Heart right ventricle (tissue), 16 donors: ENCODE data around the gene SLC25A27. TPM values are rescaled to one million over a fixed set of nuclear protein-coding genes. Genes with fewer than 3 reads are reported as not detected.

Experiments used
- ATAC-seq, 8 donors: fragments of 200-7000 bp; cut with Tn5 transposase; one replicate each; pipeline ENCODE4 v1.9.1; 2020; ENCODE audit warnings: mild to moderate bottlenecking in 8 of 8, moderate library complexity in 8 of 8, moderate number of reproducible peaks in 1 of 8
- DNase-seq, 2 donors: peaks; one replicate each; pipeline ENCODE4 v3.0.0-alpha.2; 2020
- H3K27ac ChIP-seq, 10 donors: fragments of 200-600 bp; sonication (generic) in 2 of 10; one replicate each; pipeline versions ENCODE4 v1.5.0 to v1.8.0; 2020 to 2022; ENCODE audit warnings: mild to moderate bottlenecking in 3 of 10
- H3K27me3 ChIP-seq, 7 donors: fragments of 200-600 bp; one replicate each; pipeline ENCODE4 v1.8.0; 2021 to 2022; ENCODE audit warnings: mild to moderate bottlenecking in 2 of 7
- H3K36me3 ChIP-seq, 9 donors: fragments of 200-600 bp; sonication (generic) in 1 of 9; one replicate each; pipeline versions ENCODE4 v1.5.0 to v1.8.0; 2020 to 2022; ENCODE audit warnings: mild to moderate bottlenecking in 2 of 9
- H3K4me1 ChIP-seq, 9 donors: fragments of 200-600 bp; sonication (generic) in 1 of 9; one replicate each; pipeline versions ENCODE4 v1.5.0 to v1.8.0; 2020 to 2022; ENCODE audit warnings: mild to moderate bottlenecking in 4 of 9
- H3K4me3 ChIP-seq, 10 donors: fragments of 200-600 bp; sonication (generic) in 2 of 10; one replicate each; pipeline versions ENCODE4 v1.5.0 to v1.8.0; 2020 to 2022; ENCODE audit warnings: mild to moderate bottlenecking in 7 of 10, moderate library complexity in 2 of 10
- H3K9me3 ChIP-seq, 11 donors: fragments of 200-600 bp in 10 of 11; sonication (generic) in 2 of 11; one replicate each; pipeline versions ENCODE4 v1.5.0 to v1.8.0; 2013 to 2022; ENCODE audit warnings: mild to moderate bottlenecking in 2 of 11, control low read depth in 1 of 11, moderate library complexity in 1 of 11
- CTCF ChIP-seq, 9 donors: fragments of 200-600 bp; sonication (generic) in 2 of 9; IDR thresholded peaks; one replicate each; pipeline versions ENCODE4 v1.5.0 to v1.8.0; 2021 to 2022; ENCODE audit warnings: antibody characterized with exemption in 9 of 9, mild to moderate bottlenecking in 5 of 9, moderate library complexity in 1 of 9
- WGBS, 2 donors: extraction: QIAGEN DNeasy Blood & Tissue Kit; methylation state at CpG; one replicate each; pipeline ENCODE4 v1.1.7; 2013; ENCODE audit warnings: inconsistent platforms in 1 of 2; 5-methylcytosine and 5-hydroxymethylcytosine counted together
- intact Hi-C, 10 donors: fragments of 100-400 bp; cut with DNase I; formaldehyde crosslinking; loops; one replicate each; pipeline versions ENCODE4 v1.11.1 to v1.14.2; 2022
- polyA plus RNA-seq, 2 donors: library from polyadenylated mRNA; stranded (reverse); fragments of 200-250 nt; gene quantifications; one replicate each; pipeline ENCODE4 v1.2.3, GENCODE V29; 2013
- total RNA-seq, 10 donors: library from RNA; stranded (reverse); fragmentation: NEBNext Ultra II Directional in 3 of 10; extraction: Animal tissue kit (Norgen Biotek cat#: 25700) in 3 of 10; gene quantifications; one replicate each; pipeline versions ENCODE4 v1.2.1 to v1.2.4, GENCODE V29; 2021 to 2023
- donor health status: Arrhythmogenic right ventricular cardiomyopathy.
- donor health status: ischemic (EF 13 %, LVEDD 7.1; RV severe dilation, severe dysfunction).
- donor health status: healthy with polysubstance abuse.
- donor health status: DM: no; HTN: yes; CAD: no.
- donor health status: DM: no; HTN: no; CAD: no.
- donor health status: ischemic (EF 25% LVEDD 6.9; RV normal size, moderate dysfunction).
- donor health status: ischemic (EF 25% LVEDD 5.7; RV mildly dilated, moderate dysfunction).
- donor health status: healthy.
- donor health status: DM: yes; HTN: yes; CAD: no.
- donor health status: Ischemic cardiomyopathy.
- donor health status: ischemic (EF 35%, LVEDD 5.7; RV mildly dilated, moderate dysfunction).
- donor health status: nonischemic (EF 11% LVEDD 7.7; RV severe dilation, severe dysfunction).
- donor health status: DM: yes; HTN: yes; CAD: no.
- donor health status: PGD.
- donor health status: ischemic (EF 29% LVEDD 5.4; RV normal size, mild dysfunction).
- donor health status: nonischemic (EF 23%, LVEDD 6.1; RV moderate dilation, normal function).

SLC25A27 gene
- total and polyA plus RNA-seq, 12 donors: 5.8 to 82.7 (median 13.9) TPM

- Histone ChIP-seq H3K27ac (no peak overlapping the region), H3K9me3 (no peaks in the 10 kb centered on the region), H3K4me1 (no peaks in the 10 kb centered on the region), H3K27me3 (no peaks in the 10 kb centered on the region), H3K36me3 (peaks cover 0 to 89% (median 7%) of the 10 kb centered on the region in 9 donors), H3K4me3 (no peak overlapping the region)
- no peak for TF ChIP-seq CTCF (IDR thresholded peaks at IDR 0.05)
- ATAC-seq: no peak
- intact Hi-C loops: no loop called here
- WGBS, 2 donors: 97% methylated on average over 2 of the region's 2 CpGs
- DNase-seq: no peak
Observed at GRCh38 chr6:46667377-46667776, 14.6 kb downstream of the SLC25A27 start.

GRCh38 chr6:46674410-46674809 is 21.6 kb downstream of the SLC25A27 start:
- intact Hi-C loops: no loop called here
- Histone ChIP-seq H3K36me3 (peaks cover 0 to 76% (median 6%) of the 10 kb centered on the region in 9 donors), H3K4me1 (no peaks in the 10 kb centered on the region)

GRCh38 chr6:46676604-46677313 is 24.0 kb downstream of the SLC25A27 start:
- ATAC-seq (no peak), DNase-seq (no peak)
- Histone ChIP-seq H3K27me3 (no peaks in the 10 kb centered on the region), H3K36me3 (peaks cover 0 to 57% (median 3%) of the 10 kb centered on the region in 9 donors), H3K4me3 (no peak overlapping the region), H3K4me1 (no peaks in the 10 kb centered on the region), H3K9me3 (no peaks in the 10 kb centered on the region), H3K27ac (no peak overlapping the region)
- intact Hi-C loops: no loop called here
- 88 to 92% methylated on average over 6 of the region's 6 CpGs for WGBS, 2 donors
- no peak for TF ChIP-seq CTCF (IDR thresholded peaks at IDR 0.05)

More at GRCh38 chr6:46674410-46674809, 21.6 kb downstream of the SLC25A27 start:
- Histone ChIP-seq H3K9me3 (no peaks in the 10 kb centered on the region), H3K4me3 (no peak overlapping the region), H3K27me3 (no peaks in the 10 kb centered on the region), H3K27ac (no peak overlapping the region)
- no peak for TF ChIP-seq CTCF (IDR thresholded peaks at IDR 0.05)
- 78 to 88% methylated on average over 1 of the region's 1 CpG for WGBS, 2 donors
- ATAC-seq (no peak), DNase-seq (no peak)

GRCh38 chr6:46677314-46677654 is 24.5 kb downstream of the SLC25A27 start:
- DNase-seq (no peak), ATAC-seq (no peak)
- H3K36me3 ChIP-seq: peaks cover 0 to 53% (median 3%) of the 10 kb centered on the region in 9 donors
- H3K4me3 ChIP-seq: no peak overlapping the region
- TF ChIP-seq CTCF (IDR thresholded peaks at IDR 0.05): peak in 2 of 9 donors; percentile 15 to 30
- intact Hi-C loops: no loop called here
- H3K4me1 ChIP-seq: no peaks in the 10 kb centered on the region
- WGBS, 2 donors: 58 to 72% methylated on average over 4 of the region's 4 CpGs
- no peaks in the 10 kb centered on the region for H3K27me3 ChIP-seq
- no peaks in the 10 kb centered on the region for H3K9me3 ChIP-seq
- no peak overlapping the region for H3K27ac ChIP-seq
